SK-N-SH treated with all-trans-retinoic acid at 6 μM for 48 hours (cell line): Measurements from ENCODE around the gene UBASH3B.

ENCODE experiments used
- ATAC-seq: fragments of 200-7000 bp; cut with Tn5 transposase; 3 replicates; pipeline ENCODE4 v1.9.1; 2020; ENCODE audit warnings: mild to moderate bottlenecking, moderate library complexity
- ARNTL ChIP-seq: fragments of 450-650 bp; formaldehyde crosslinking; IDR thresholded peaks from 2 replicates; pipeline ENCODE4 v1.5.0; 2020; ENCODE audit warnings: low read depth, mild to moderate bottlenecking, moderate library complexity, borderline replicate concordance
- BACH2 ChIP-seq: fragments of 250-450 bp; sonication (Bioruptor Pico); IDR thresholded peaks from 2 replicates; pipeline ENCODE4 v1.9.0; 2021; ENCODE audit warnings: mild to moderate bottlenecking, borderline replicate concordance
- CREB5 ChIP-seq: fragments of 250-450 bp; sonication (Bioruptor Pico); IDR thresholded peaks from 2 replicates; pipeline ENCODE4 v1.5.1; 2020; ENCODE audit warnings: low read depth, mild to moderate bottlenecking, moderate library complexity
- CSDC2 ChIP-seq: fragments of 250-450 bp; sonication (Bioruptor Pico); IDR thresholded peaks from 2 replicates; pipeline ENCODE4 v1.5.0; 2020; ENCODE audit warnings: mild to moderate bottlenecking, moderate library complexity
- ESRRG ChIP-seq: fragments of 250-450 bp; sonication (Bioruptor Pico); IDR thresholded peaks from 2 replicates; pipeline ENCODE4 v1.6.1; 2021; ENCODE audit warnings: mild to moderate bottlenecking
- GLIS3 ChIP-seq: fragments of 250-450 bp; sonication (Bioruptor Pico); IDR thresholded peaks from 2 replicates; pipeline ENCODE4 v1.5.0; 2020; ENCODE audit warnings: mild to moderate bottlenecking, moderate library complexity
- ISL1 ChIP-seq: fragments of 250-450 bp; sonication (Bioruptor Pico); IDR thresholded peaks from 2 replicates; pipeline ENCODE4 v2.1.2; 2022; ENCODE audit warnings: mild to moderate bottlenecking, moderate library complexity
- OSR1 ChIP-seq: fragments of 250-450 bp; sonication (Bioruptor Pico); IDR thresholded peaks from 2 replicates; pipeline ENCODE4 v1.8.0; 2022; ENCODE audit warnings: moderate library complexity, mild to moderate bottlenecking, inconsistent platforms
- POU6F1 ChIP-seq: fragments of 250-450 bp; sonication (Bioruptor Pico); IDR thresholded peaks from 2 replicates; pipeline ENCODE4 v1.8.0; 2021; ENCODE audit warnings: low read depth, mild to moderate bottlenecking, moderate library complexity, borderline replicate concordance
- PPARA ChIP-seq: fragments of 250-450 bp; sonication (Bioruptor Pico); IDR thresholded peaks from 2 replicates; pipeline ENCODE4 v1.5.0; 2020; ENCODE audit warnings: mild to moderate bottlenecking, borderline replicate concordance
- RARB ChIP-seq: fragments of 250-450 bp; sonication (Bioruptor Pico); IDR thresholded peaks from 2 replicates; pipeline ENCODE4 v1.8.0; 2021; ENCODE audit warnings: mild to moderate bottlenecking, moderate library complexity
- SNAI2 ChIP-seq: fragments of 250-450 bp; sonication (Bioruptor Pico); IDR thresholded peaks from 2 replicates; pipeline ENCODE4 v1.5.0; 2020; ENCODE audit warnings: mild to moderate bottlenecking, moderate library complexity
- TCF4 ChIP-seq: fragments of 250-450 bp; sonication (Bioruptor Pico); IDR thresholded peaks from 2 replicates; pipeline ENCODE4 v1.8.0; 2021; ENCODE audit warnings: mild to moderate bottlenecking, moderate library complexity, borderline replicate concordance
- TOX ChIP-seq: fragments of 250-450 bp; sonication (Bioruptor Pico); IDR thresholded peaks from 2 replicates; pipeline ENCODE4 v1.8.0; 2021; ENCODE audit warnings: mild to moderate bottlenecking, moderate library complexity, borderline replicate concordance
- TSHZ2 ChIP-seq: fragments of 250-450 bp; sonication (Bioruptor Pico); IDR thresholded peaks from 2 replicates; pipeline ENCODE4 v1.5.0; 2020; ENCODE audit warnings: mild to moderate bottlenecking, moderate library complexity
- ZC3H10 ChIP-seq: fragments of 250-450 bp; sonication (Bioruptor Pico); IDR thresholded peaks from 2 replicates; pipeline ENCODE4 v1.5.1; 2021; ENCODE audit warnings: mild to moderate bottlenecking, moderate library complexity
- ZFP3 ChIP-seq: fragments of 250-450 bp; sonication (Bioruptor Pico); IDR thresholded peaks from 2 replicates; pipeline ENCODE4 v1.5.0; 2020; ENCODE audit warnings: mild to moderate bottlenecking, moderate library complexity
- ZFP30 ChIP-seq: fragments of 450-650 bp; formaldehyde crosslinking; IDR thresholded peaks from 2 replicates; pipeline ENCODE4 v1.5.0; 2022; ENCODE audit warnings: mild to moderate bottlenecking, moderate library complexity
- ZNF70 ChIP-seq: fragments of 450-650 bp; formaldehyde crosslinking; IDR thresholded peaks from 2 replicates; pipeline ENCODE4 v1.5.0; 2020; ENCODE audit warnings: mild to moderate bottlenecking, moderate library complexity
- TF ChIP-seq, protein P1 (sequence below): fragments of 250-450 bp; sonication (Bioruptor Pico); IDR thresholded peaks from 2 replicates; pipeline ENCODE4 v1.5.1; 2021; ENCODE audit warnings: mild to moderate bottlenecking, moderate library complexity

Gene UBASH3B

DNA sequence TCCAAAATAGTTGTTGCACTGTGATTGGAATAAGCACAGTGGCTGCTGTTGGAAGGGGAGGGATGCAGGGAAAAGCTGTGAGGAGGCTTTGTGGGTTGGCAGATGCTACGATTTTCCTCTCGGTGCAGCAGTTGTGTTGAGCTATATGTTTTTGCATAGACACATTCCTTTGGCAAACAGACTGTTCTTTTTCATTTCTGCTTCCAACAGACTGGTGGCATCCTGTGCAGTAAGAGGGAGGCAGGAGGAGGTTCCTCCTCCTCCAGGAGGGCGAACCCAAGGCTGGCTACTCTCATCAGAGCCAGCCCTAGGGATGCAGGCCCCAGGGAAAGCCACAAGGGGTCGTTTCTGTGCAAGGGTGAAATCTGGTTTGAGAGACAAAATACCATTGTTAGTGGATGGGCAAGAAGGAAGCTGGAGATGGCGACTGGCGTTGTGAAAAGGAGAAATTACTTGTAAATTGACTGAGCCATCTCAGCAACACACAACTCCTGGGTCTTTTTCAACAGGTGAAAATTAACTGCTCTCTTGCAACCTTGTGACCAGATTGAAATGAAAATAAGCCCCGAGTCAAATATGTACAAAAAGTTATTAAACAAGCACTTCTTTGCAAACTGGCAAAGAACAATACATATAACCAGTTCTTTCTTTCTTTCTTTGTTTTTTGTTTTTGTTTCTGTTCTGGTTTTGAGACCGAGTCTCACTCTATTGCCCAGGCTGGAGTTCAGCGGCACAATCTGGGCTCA is 26.5 kb upstream of the UBASH3B start:
- TF ChIP-seq ZFP30 (CRISPR knock-in tag) (no peak), CSDC2 (CRISPR knock-in tag) (no peak), BACH2 (CRISPR knock-in tag) (no peak), GLIS3 (CRISPR knock-in tag) (no peak), ZC3H10 (CRISPR knock-in tag) (no peak), ISL1 (no peak), OSR1 (CRISPR knock-in tag) (no peak), PPARA (CRISPR knock-in tag) (no peak), ZNF70 (CRISPR knock-in tag) (no peak), SNAI2 (CRISPR knock-in tag) (no peak), TCF4 (CRISPR knock-in tag) (no peak), ZFP3 (CRISPR knock-in tag) (no peak), ESRRG (CRISPR knock-in tag) (no peak), TOX (no peak), CREB5 (CRISPR knock-in tag) (no peak), POU6F1 (no peak), RARB (CRISPR knock-in tag) (no peak), TSHZ2 (CRISPR knock-in tag) (no peak)
- TF ChIP-seq, protein P1, sequence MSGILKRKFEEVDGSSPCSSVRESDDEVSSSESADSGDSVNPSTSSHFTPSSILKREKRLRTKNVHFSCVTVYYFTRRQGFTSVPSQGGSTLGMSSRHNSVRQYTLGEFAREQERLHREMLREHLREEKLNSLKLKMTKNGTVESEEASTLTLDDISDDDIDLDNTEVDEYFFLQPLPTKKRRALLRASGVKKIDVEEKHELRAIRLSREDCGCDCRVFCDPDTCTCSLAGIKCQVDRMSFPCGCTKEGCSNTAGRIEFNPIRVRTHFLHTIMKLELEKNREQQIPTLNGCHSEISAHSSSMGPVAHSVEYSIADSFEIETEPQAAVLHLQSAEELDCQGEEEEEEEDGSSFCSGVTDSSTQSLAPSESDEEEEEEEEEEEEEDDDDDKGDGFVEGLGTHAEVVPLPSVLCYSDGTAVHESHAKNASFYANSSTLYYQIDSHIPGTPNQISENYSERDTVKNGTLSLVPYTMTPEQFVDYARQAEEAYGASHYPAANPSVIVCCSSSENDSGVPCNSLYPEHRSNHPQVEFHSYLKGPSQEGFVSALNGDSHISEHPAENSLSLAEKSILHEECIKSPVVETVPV (CRISPR knock-in tag) = no peak
- TF ChIP-seq, all 23 proteins: peak for 0
- ATAC-seq = peak; percentile 98

DNA sequence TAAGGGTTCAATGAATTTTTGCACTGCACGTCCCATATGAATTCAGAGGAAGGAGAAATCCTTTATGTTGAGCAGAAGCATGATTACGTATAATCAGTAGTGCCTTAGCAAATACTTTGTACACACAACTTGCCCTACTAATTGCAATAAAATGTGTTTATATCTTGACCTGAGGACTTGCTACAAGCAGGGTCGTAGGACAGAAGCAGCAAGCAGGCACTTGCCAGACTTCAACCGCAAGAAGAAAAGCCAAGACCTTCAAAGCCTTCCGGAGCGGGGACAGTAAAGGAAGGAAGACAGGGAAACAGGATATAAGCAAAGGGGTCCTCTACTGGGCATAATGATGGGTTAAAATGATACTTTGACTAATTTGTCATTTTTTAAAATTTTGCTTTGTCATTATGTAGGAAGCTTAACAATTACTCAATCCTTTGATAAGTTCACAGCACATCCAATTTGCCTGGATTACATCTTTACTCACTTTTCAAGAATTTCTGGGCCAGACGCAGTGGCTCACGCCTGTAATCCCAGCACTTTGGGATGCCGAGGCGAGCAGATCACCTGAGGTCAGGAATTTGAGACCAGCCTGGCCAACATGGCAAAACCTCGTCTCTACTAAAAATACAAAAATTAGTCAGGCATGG is 23.2 kb upstream of the UBASH3B start:
- TF ChIP-seq BACH2 (CRISPR knock-in tag) = no peak
- TF ChIP-seq ZFP3 (CRISPR knock-in tag) = no peak
- no peak for TF ChIP-seq ARNTL (CRISPR knock-in tag)
- no peak for TF ChIP-seq OSR1 (CRISPR knock-in tag)
- TF ChIP-seq, protein P1 (CRISPR knock-in tag) = no peak
- TF ChIP-seq TSHZ2 (CRISPR knock-in tag) = no peak
- no peak for ATAC-seq
